ENCODE measurements around the gene ALG2.
"Not testable (repeated sequence)": the region's sequence is repeated elsewhere in the genome, so short reads cannot be mapped to it uniquely, and the experiment has no call there.

The ALG2 gene

GRCh38 chr9:99221621-99222415, at the start of gene ALG2, which contains the start of gene SEC61B:
Gene ALG2, minus strand, starts transcription at chr9:99221942. Its CDS starts 48 bp downstream, at chr9:99221894.
Gene SEC61B, plus strand, starts transcription at chr9:99222282. Its CDS starts 82 bp downstream, at chr9:99222364.
- peak; percentile 93 for DNase-seq

- no peak for DNase-seq
Measured at GRCh38 chr9:99270491-99270890, 48.7 kb upstream of the ALG2 start.

- DNase-seq = no peak
Measured at GRCh38 chr9:99269416-99269815, 47.7 kb upstream of the ALG2 start.

- DNase-seq = peak; percentile 57
Measured at GRCh38 chr9:99266255-99267023, 44.7 kb upstream of the ALG2 start.

GRCh38 chr9:99265691-99266090, 43.9 kb upstream of the ALG2 start:
- no peak for DNase-seq

- no peak for DNase-seq
Measured at GRCh38 chr9:99264070-99264680, 42.4 kb upstream of the ALG2 start.

GRCh38 chr9:99262949-99263418, 41.2 kb upstream of the ALG2 start:
- no peak for DNase-seq

- no peak for DNase-seq
Measured at GRCh38 chr9:99261923-99262322, 40.2 kb upstream of the ALG2 start.

GRCh38 chr9:99259231-99259918, 37.6 kb upstream of the ALG2 start:
- DNase-seq = peak; percentile 44

GRCh38 chr9:99257723-99258389, 36.1 kb upstream of the ALG2 start:
- no peak for DNase-seq

GRCh38 chr9:99255651-99256050, 33.9 kb upstream of the ALG2 start:
- no peak for DNase-seq

- peak; percentile 51 for DNase-seq
Measured at GRCh38 chr9:99253772-99254431, 32.2 kb upstream of the ALG2 start.

GRCh38 chr9:99253134-99253533, 31.4 kb upstream of the ALG2 start:
- DNase-seq = no peak

GRCh38 chr9:99251157-99251556, 29.4 kb upstream of the ALG2 start:
- DNase-seq = no peak

- no peak for DNase-seq
Measured at GRCh38 chr9:99249619-99250018, 27.9 kb upstream of the ALG2 start.

GRCh38 chr9:99244344-99245260, 22.9 kb upstream of the ALG2 start:
- no peak for DNase-seq

- DNase-seq = no peak
Measured at GRCh38 chr9:99241106-99241505, 19.4 kb upstream of the ALG2 start.

- no peak for DNase-seq
Measured at GRCh38 chr9:99239341-99240060, 17.8 kb upstream of the ALG2 start.

- DNase-seq = no peak
Measured at GRCh38 chr9:99238331-99238730, 16.6 kb upstream of the ALG2 start.

GRCh38 chr9:99237849-99238248, 16.1 kb upstream of the ALG2 start:
- not testable (repeated sequence) for DNase-seq

Data from CD4-positive, alpha-beta T cell treated with Interleukin-12 subunit alpha and Interleukin-12 subunit beta, for 1 hour (primary cell).